ENCODE measurements around the gene ING5.

ING5 gene

DNA sequence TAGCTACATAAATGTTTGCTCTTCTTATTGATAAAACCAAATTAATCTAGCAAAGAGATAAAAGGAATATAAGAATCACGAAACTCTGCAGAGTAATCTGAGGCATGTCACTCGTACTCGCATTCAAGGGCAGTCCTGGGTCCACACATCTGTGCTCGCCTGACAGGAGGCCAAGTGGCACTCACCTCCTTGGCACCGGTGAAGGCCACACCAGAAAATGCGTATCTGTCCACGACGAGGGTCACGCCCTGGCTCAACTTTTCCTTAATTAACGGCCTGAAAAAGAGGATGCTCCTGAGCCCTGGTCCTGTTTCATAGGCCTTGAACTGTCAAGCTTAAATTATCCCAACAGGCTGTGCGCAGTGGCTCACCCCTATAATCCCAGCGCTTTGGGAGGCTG is 21.8 kb upstream of the ING5 start:
- ATAC-seq, result no peak
- TF ChIP-seq ZNF8 (CRISPR knock-in tag; IDR thresholded peaks at IDR 0.05) (no peak), PPARA (CRISPR knock-in tag; IDR thresholded peaks at IDR 0.05; ENCODE audit: borderline replicate concordance) (no peak), ZC3H10 (CRISPR knock-in tag; IDR thresholded peaks at IDR 0.05) (no peak), RARB (CRISPR knock-in tag; IDR thresholded peaks at IDR 0.05) (no peak), CSDC2 (CRISPR knock-in tag; IDR thresholded peaks at IDR 0.05) (no peak), OSR1 (CRISPR knock-in tag; IDR thresholded peaks at IDR 0.05) (no peak), ZNF70 (CRISPR knock-in tag; IDR thresholded peaks at IDR 0.05) (no peak), ARNTL (CRISPR knock-in tag; IDR thresholded peaks at IDR 0.05; ENCODE audit: borderline replicate concordance, low read depth) (no peak), ESRRG (CRISPR knock-in tag; IDR thresholded peaks at IDR 0.05) (no peak), ZNF565 (CRISPR knock-in tag; conservative IDR thresholded peaks at IDR 0.05; ENCODE audit: low read depth) (no peak), SNAI2 (CRISPR knock-in tag; IDR thresholded peaks at IDR 0.05) (no peak), ZFP30 (CRISPR knock-in tag; IDR thresholded peaks at IDR 0.05) (no peak), ISL1 (CRISPR knock-in tag; IDR thresholded peaks at IDR 0.05) (no peak)
- TF ChIP-seq, protein P1, sequence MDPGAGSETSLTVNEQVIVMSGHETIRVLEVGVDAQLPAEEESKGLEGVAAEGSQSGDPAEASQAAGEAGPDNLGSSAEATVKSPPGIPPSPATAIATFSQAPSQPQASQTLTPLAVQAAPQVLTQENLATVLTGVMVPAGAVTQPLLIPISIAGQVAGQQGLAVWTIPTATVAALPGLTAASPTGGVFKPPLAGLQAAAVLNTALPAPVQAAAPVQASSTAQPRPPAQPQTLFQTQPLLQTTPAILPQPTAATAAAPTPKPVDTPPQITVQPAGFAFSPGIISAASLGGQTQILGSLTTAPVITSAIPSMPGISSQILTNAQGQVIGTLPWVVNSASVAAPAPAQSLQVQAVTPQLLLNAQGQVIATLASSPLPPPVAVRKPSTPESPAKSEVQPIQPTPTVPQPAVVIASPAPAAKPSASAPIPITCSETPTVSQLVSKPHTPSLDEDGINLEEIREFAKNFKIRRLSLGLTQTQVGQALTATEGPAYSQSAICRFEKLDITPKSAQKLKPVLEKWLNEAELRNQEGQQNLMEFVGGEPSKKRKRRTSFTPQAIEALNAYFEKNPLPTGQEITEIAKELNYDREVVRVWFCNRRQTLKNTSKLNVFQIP (CRISPR knock-in tag; IDR thresholded peaks at IDR 0.05; ENCODE audit: borderline replicate concordance, low read depth), result no peak
- TF ChIP-seq, protein P2, sequence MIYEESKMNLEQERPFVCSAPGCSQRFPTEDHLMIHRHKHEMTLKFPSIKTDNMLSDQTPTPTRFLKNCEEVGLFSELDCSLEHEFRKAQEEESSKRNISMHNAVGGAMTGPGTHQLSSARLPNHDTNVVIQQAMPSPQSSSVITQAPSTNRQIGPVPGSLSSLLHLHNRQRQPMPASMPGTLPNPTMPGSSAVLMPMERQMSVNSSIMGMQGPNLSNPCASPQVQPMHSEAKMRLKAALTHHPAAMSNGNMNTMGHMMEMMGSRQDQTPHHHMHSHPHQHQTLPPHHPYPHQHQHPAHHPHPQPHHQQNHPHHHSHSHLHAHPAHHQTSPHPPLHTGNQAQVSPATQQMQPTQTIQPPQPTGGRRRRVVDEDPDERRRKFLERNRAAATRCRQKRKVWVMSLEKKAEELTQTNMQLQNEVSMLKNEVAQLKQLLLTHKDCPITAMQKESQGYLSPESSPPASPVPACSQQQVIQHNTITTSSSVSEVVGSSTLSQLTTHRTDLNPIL (CRISPR knock-in tag; IDR thresholded peaks at IDR 0.05; ENCODE audit: low read depth), result no peak

DNA sequence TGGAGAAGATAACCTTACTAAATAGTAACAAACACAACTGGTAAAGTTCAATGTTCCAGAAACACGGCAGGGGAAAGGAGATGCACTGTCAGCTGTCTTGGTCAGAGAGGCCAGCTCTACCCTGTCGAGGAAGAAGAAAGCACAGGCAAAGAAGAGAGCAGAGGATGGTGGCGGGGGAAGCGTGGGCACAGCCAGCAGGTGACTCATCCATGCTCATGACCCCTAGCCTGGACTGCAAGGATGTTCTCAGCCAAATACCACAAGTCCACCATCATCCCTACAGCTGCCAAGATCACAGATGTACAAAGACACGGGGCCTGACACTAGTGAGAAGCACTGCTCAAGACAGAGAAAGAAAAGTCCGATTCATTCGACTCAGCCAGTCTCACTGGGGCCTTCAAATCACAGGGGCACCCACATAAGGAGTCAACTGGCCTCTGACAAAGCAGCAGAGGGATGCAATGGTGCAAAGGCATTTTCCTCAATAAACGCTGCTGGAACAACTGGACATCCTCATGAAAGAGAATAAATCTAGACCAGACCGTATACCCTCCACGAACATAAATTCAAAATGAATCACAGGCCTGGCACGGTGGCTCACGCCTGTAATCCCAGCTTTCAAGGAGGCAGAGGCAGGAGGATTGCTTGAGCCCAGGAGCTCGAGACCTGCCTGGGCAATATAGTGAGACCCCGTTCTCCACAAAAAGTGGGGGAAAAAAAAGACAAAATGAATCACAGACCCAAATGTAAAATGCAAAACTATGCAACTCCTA is 20.8 kb upstream of the ING5 start:
- TF ChIP-seq, protein P3, sequence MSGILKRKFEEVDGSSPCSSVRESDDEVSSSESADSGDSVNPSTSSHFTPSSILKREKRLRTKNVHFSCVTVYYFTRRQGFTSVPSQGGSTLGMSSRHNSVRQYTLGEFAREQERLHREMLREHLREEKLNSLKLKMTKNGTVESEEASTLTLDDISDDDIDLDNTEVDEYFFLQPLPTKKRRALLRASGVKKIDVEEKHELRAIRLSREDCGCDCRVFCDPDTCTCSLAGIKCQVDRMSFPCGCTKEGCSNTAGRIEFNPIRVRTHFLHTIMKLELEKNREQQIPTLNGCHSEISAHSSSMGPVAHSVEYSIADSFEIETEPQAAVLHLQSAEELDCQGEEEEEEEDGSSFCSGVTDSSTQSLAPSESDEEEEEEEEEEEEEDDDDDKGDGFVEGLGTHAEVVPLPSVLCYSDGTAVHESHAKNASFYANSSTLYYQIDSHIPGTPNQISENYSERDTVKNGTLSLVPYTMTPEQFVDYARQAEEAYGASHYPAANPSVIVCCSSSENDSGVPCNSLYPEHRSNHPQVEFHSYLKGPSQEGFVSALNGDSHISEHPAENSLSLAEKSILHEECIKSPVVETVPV (CRISPR knock-in tag; IDR thresholded peaks at IDR 0.05), result no peak
- TF ChIP-seq, protein P1 (CRISPR knock-in tag; IDR thresholded peaks at IDR 0.05; ENCODE audit: borderline replicate concordance, low read depth), result no peak
- TF ChIP-seq, protein P4, sequence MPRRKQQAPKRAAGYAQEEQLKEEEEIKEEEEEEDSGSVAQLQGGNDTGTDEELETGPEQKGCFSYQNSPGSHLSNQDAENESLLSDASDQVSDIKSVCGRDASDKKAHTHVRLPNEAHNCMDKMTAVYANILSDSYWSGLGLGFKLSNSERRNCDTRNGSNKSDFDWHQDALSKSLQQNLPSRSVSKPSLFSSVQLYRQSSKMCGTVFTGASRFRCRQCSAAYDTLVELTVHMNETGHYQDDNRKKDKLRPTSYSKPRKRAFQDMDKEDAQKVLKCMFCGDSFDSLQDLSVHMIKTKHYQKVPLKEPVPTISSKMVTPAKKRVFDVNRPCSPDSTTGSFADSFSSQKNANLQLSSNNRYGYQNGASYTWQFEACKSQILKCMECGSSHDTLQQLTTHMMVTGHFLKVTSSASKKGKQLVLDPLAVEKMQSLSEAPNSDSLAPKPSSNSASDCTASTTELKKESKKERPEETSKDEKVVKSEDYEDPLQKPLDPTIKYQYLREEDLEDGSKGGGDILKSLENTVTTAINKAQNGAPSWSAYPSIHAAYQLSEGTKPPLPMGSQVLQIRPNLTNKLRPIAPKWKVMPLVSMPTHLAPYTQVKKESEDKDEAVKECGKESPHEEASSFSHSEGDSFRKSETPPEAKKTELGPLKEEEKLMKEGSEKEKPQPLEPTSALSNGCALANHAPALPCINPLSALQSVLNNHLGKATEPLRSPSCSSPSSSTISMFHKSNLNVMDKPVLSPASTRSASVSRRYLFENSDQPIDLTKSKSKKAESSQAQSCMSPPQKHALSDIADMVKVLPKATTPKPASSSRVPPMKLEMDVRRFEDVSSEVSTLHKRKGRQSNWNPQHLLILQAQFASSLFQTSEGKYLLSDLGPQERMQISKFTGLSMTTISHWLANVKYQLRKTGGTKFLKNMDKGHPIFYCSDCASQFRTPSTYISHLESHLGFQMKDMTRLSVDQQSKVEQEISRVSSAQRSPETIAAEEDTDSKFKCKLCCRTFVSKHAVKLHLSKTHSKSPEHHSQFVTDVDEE (CRISPR knock-in tag; IDR thresholded peaks at IDR 0.05), result no peak
- TF ChIP-seq PPARA (CRISPR knock-in tag; IDR thresholded peaks at IDR 0.05; ENCODE audit: borderline replicate concordance) (no peak), ISL1 (CRISPR knock-in tag; IDR thresholded peaks at IDR 0.05) (no peak), TOX (CRISPR knock-in tag; IDR thresholded peaks at IDR 0.05; ENCODE audit: borderline replicate concordance) (no peak), OSR1 (CRISPR knock-in tag; IDR thresholded peaks at IDR 0.05) (no peak), CSDC2 (CRISPR knock-in tag; IDR thresholded peaks at IDR 0.05) (no peak), ZNF565 (CRISPR knock-in tag; conservative IDR thresholded peaks at IDR 0.05; ENCODE audit: low read depth) (no peak), ARNTL (CRISPR knock-in tag; IDR thresholded peaks at IDR 0.05; ENCODE audit: borderline replicate concordance, low read depth) (no peak), ESRRG (CRISPR knock-in tag; IDR thresholded peaks at IDR 0.05) (no peak), RARB (CRISPR knock-in tag; IDR thresholded peaks at IDR 0.05) (no peak), TCF4 (CRISPR knock-in tag; IDR thresholded peaks at IDR 0.05; ENCODE audit: borderline replicate concordance) (no peak), ZFP30 (CRISPR knock-in tag; IDR thresholded peaks at IDR 0.05) (no peak), GLIS3 (CRISPR knock-in tag; IDR thresholded peaks at IDR 0.05) (no peak), BACH2 (CRISPR knock-in tag; IDR thresholded peaks at IDR 0.05; ENCODE audit: borderline replicate concordance) (no peak)
- peak; percentile 94 for ATAC-seq

Data from SK-N-SH treated with all-trans-retinoic acid at 6 μM for 48 hours (cell line).